ENCODE measurements around the gene DCHS2.

Gene DCHS2

GRCh38 chr4:154472858-154473257 is 18.7 kb downstream of the DCHS2 start:
- Histone ChIP-seq H3K9me3 (ENCODE audit: control insufficient read depth, insufficient read depth, low read length) (no peaks in the 10 kb centered on the region), H3K36me3 (ENCODE audit: insufficient read depth, low read length) (no peaks in the 10 kb centered on the region)

GRCh38 chr4:154471526-154472331 is 19.9 kb downstream of the DCHS2 start:
- no peaks in the 10 kb centered on the region for H3K36me3 ChIP-seq (ENCODE audit: insufficient read depth, low read length)
- H3K9ac ChIP-seq (ENCODE audit: low read depth, low read length) = no peak overlapping the region
- no peaks in the 10 kb centered on the region for H3K4me1 ChIP-seq (ENCODE audit: insufficient read depth, low read length)
- H3K9me3 ChIP-seq (ENCODE audit: control insufficient read depth, insufficient read depth, low read length) = no peaks in the 10 kb centered on the region

More at GRCh38 chr4:154472858-154473257, 18.7 kb downstream of the DCHS2 start:
- H3K4me1 ChIP-seq (ENCODE audit: insufficient read depth, low read length) = no peaks in the 10 kb centered on the region
- H3K9ac ChIP-seq (ENCODE audit: low read depth, low read length) = no peak overlapping the region

- H3K9ac ChIP-seq (ENCODE audit: low read depth, low read length) = no peak overlapping the region
- peaks cover 4% of the 10 kb centered on the region; the same call in 1 of the 2 replicates for H3K9me3 ChIP-seq (ENCODE audit: control insufficient read depth, insufficient read depth, low read length)
- H3K36me3 ChIP-seq (ENCODE audit: insufficient read depth, low read length) = no peaks in the 10 kb centered on the region
- no peaks in the 10 kb centered on the region for H3K4me1 ChIP-seq (ENCODE audit: insufficient read depth, low read length)
Measured at GRCh38 chr4:154471032-154471431, 20.6 kb downstream of the DCHS2 start.

- no peaks in the 10 kb centered on the region for H3K4me1 ChIP-seq (ENCODE audit: insufficient read depth, low read length)
- H3K9ac ChIP-seq (ENCODE audit: low read depth, low read length) = no peak overlapping the region
- H3K36me3 ChIP-seq (ENCODE audit: insufficient read depth, low read length) = no peaks in the 10 kb centered on the region
- H3K9me3 ChIP-seq (ENCODE audit: control insufficient read depth, insufficient read depth, low read length) = peaks cover 4% of the 10 kb centered on the region; the same call in 1 of the 2 replicates
Measured at GRCh38 chr4:154467886-154468285, 23.7 kb downstream of the DCHS2 start.

GRCh38 chr4:154466336-154466735 is 25.3 kb downstream of the DCHS2 start:
- Histone ChIP-seq H3K36me3 (ENCODE audit: insufficient read depth, low read length) (no peaks in the 10 kb centered on the region), H3K4me1 (ENCODE audit: insufficient read depth, low read length) (no peaks in the 10 kb centered on the region), H3K9me3 (ENCODE audit: control insufficient read depth, insufficient read depth, low read length) (peaks cover 4% of the 10 kb centered on the region; the same call in 1 of the 2 replicates), H3K9ac (ENCODE audit: low read depth, low read length) (no peak overlapping the region)

GRCh38 chr4:154465085-154465484 is 26.5 kb downstream of the DCHS2 start:
- Histone ChIP-seq H3K4me1 (ENCODE audit: insufficient read depth, low read length) (no peaks in the 10 kb centered on the region), H3K36me3 (ENCODE audit: insufficient read depth, low read length) (no peaks in the 10 kb centered on the region), H3K9me3 (ENCODE audit: control insufficient read depth, insufficient read depth, low read length) (peaks cover 4% of the 10 kb centered on the region; the same call in 1 of the 2 replicates), H3K9ac (ENCODE audit: low read depth, low read length) (no peak overlapping the region)

GRCh38 chr4:154464654-154465053 is 26.9 kb downstream of the DCHS2 start:
- no peaks in the 10 kb centered on the region for H3K4me1 ChIP-seq (ENCODE audit: insufficient read depth, low read length)
- no peaks in the 10 kb centered on the region for H3K36me3 ChIP-seq (ENCODE audit: insufficient read depth, low read length)
- no peak overlapping the region for H3K9ac ChIP-seq (ENCODE audit: low read depth, low read length)
- H3K9me3 ChIP-seq (ENCODE audit: control insufficient read depth, insufficient read depth, low read length) = peaks cover 4% of the 10 kb centered on the region; the same call in 1 of the 2 replicates

GRCh38 chr4:154462081-154462810 is 29.4 kb downstream of the DCHS2 start:
- no peak overlapping the region for H3K9ac ChIP-seq (ENCODE audit: low read depth, low read length)
- no peaks in the 10 kb centered on the region for H3K4me1 ChIP-seq (ENCODE audit: insufficient read depth, low read length)
- H3K9me3 ChIP-seq (ENCODE audit: control insufficient read depth, insufficient read depth, low read length) = peaks cover 4% of the 10 kb centered on the region; the same call in 1 of the 2 replicates
- no peaks in the 10 kb centered on the region for H3K36me3 ChIP-seq (ENCODE audit: insufficient read depth, low read length)

- Histone ChIP-seq H3K9ac (ENCODE audit: low read depth, low read length) (no peak overlapping the region), H3K36me3 (ENCODE audit: insufficient read depth, low read length) (no peaks in the 10 kb centered on the region), H3K9me3 (ENCODE audit: control insufficient read depth, insufficient read depth, low read length) (no peaks in the 10 kb centered on the region), H3K4me1 (ENCODE audit: insufficient read depth, low read length) (no peaks in the 10 kb centered on the region)
Measured at GRCh38 chr4:154457471-154457870, 34.1 kb downstream of the DCHS2 start.

GRCh38 chr4:154456889-154457288 is 34.7 kb downstream of the DCHS2 start:
- Histone ChIP-seq H3K4me1 (ENCODE audit: insufficient read depth, low read length) (no peaks in the 10 kb centered on the region), H3K9ac (ENCODE audit: low read depth, low read length) (no peak overlapping the region), H3K9me3 (ENCODE audit: control insufficient read depth, insufficient read depth, low read length) (no peaks in the 10 kb centered on the region), H3K36me3 (ENCODE audit: insufficient read depth, low read length) (no peaks in the 10 kb centered on the region)

GRCh38 chr4:154456240-154456639 is 35.4 kb downstream of the DCHS2 start:
- no peaks in the 10 kb centered on the region for H3K36me3 ChIP-seq (ENCODE audit: insufficient read depth, low read length)
- no peaks in the 10 kb centered on the region for H3K4me1 ChIP-seq (ENCODE audit: insufficient read depth, low read length)
- H3K9me3 ChIP-seq (ENCODE audit: control insufficient read depth, insufficient read depth, low read length) = no peaks in the 10 kb centered on the region
- H3K9ac ChIP-seq (ENCODE audit: low read depth, low read length) = no peak overlapping the region

- Histone ChIP-seq H3K9ac (ENCODE audit: low read depth, low read length) (no peak overlapping the region), H3K4me1 (ENCODE audit: insufficient read depth, low read length) (no peaks in the 10 kb centered on the region), H3K9me3 (ENCODE audit: control insufficient read depth, insufficient read depth, low read length) (no peaks in the 10 kb centered on the region), H3K36me3 (ENCODE audit: insufficient read depth, low read length) (no peaks in the 10 kb centered on the region)
Measured at GRCh38 chr4:154455111-154455510, 36.5 kb downstream of the DCHS2 start.

- H3K9ac ChIP-seq (ENCODE audit: low read depth, low read length) = no peak overlapping the region
- H3K4me1 ChIP-seq (ENCODE audit: insufficient read depth, low read length) = no peaks in the 10 kb centered on the region
- no peaks in the 10 kb centered on the region for H3K36me3 ChIP-seq (ENCODE audit: insufficient read depth, low read length)
- no peaks in the 10 kb centered on the region for H3K9me3 ChIP-seq (ENCODE audit: control insufficient read depth, insufficient read depth, low read length)
Measured at GRCh38 chr4:154454710-154455109, 36.9 kb downstream of the DCHS2 start.

GRCh38 chr4:154452798-154453346 is 38.7 kb downstream of the DCHS2 start:
- no peaks in the 10 kb centered on the region for H3K4me1 ChIP-seq (ENCODE audit: insufficient read depth, low read length)
- H3K9me3 ChIP-seq (ENCODE audit: control insufficient read depth, insufficient read depth, low read length) = no peaks in the 10 kb centered on the region
- no peak overlapping the region for H3K9ac ChIP-seq (ENCODE audit: low read depth, low read length)
- no peaks in the 10 kb centered on the region for H3K36me3 ChIP-seq (ENCODE audit: insufficient read depth, low read length)
